HepG2 (cell line): ENCODE measurements around the gene TBL2. TPM values are rescaled to one million over a fixed set of nuclear protein-coding genes. Genes with fewer than 3 reads are reported as not detected.
A peak's percentile ranks its signal among the peaks of the same experiment; 100 is the strongest.

Experiments used
- ATAC-seq: fragments of 200-7000 bp; cut with Tn5 transposase; 3 replicates; pipeline ENCODE4 v1.9.1; 2020; ENCODE audit warnings: mild to moderate bottlenecking, moderate library complexity
- BruUV-seq: library from RNA; stranded (reverse); fragments of 400-500 nt; replicated peaks from 2 replicates; lab custom pipeline; 2021; lab: Mats Ljungman, UMichigan
- CTCF ChIA-PET: fragments of 300-600 bp; formaldehyde crosslinking; extraction: SDS; loops from one replicate; lab custom pipeline; 2021; ENCODE audit warnings: low total read pairs, inconsistent platforms, low intra/inter-chr PET ratio; lab: Yijun Ruan, JAX
- POLR2A ChIA-PET: fragments of 350-600 bp; sonication (Branson Sonifier 250); formaldehyde crosslinking; loops from one replicate; lab custom pipeline; 2020; ENCODE audit warnings: antibody characterized with exemption, inconsistent platforms; lab: Yijun Ruan, JAX
- DNase-seq: peaks from one replicate; pipeline ENCODE4 v3.0.0-alpha.2; 2015; ENCODE audit warnings: low spot score
- FAIRE-seq: peaks from 3 replicates; lab custom pipeline; 2011; peaks lifted over from hg19 to GRCh38; lab: Jason Lieb, UNC
- H2AFZ ChIP-seq: one replicate; pipeline ENCODE4 v1.6.1; 2011; ENCODE audit warnings: low read length, inconsistent platforms
- H3K27ac ChIP-seq: fragments of 300-600 bp; 3 replicates; pipeline ENCODE4 v1.8.0; 2011; ENCODE audit warnings: mixed run types, mild to moderate bottlenecking, mixed read lengths, low read length, inconsistent platforms; ENCODE audit not compliant: insufficient read depth; ENCODE audit errors: extremely low read length
- H3K27me3 ChIP-seq, 2 experiments: fragments of 200-600 bp in 1 of 2; 2 replicates in 1 of 2; 3 replicates in 1 of 2; pipeline versions ENCODE4 v1.6.0 to v1.8.0; 2011; ENCODE audit warnings: low read length in 2 of 2, mild to moderate bottlenecking in 2 of 2, moderate library complexity in 2 of 2, inconsistent platforms in 1 of 2; ENCODE audit not compliant: insufficient read depth in 2 of 2, control insufficient read depth in 1 of 2
- H3K36me3 ChIP-seq, 2 experiments: fragments of 200-600 bp in 1 of 2; replicated peaks in 1 of 2; 2 replicates in 1 of 2; 3 replicates in 1 of 2; pipeline versions ENCODE4 v1.5.1 to v1.8.0; 2011; ENCODE audit warnings: low read length in 2 of 2, inconsistent platforms in 1 of 2; ENCODE audit not compliant: insufficient read depth in 2 of 2, control insufficient read depth in 1 of 2
- H3K4me1 ChIP-seq: 2 replicates; pipeline ENCODE4 v1.5.1; 2012; ENCODE audit warnings: low read length, inconsistent platforms; ENCODE audit not compliant: insufficient read depth
- H3K4me2 ChIP-seq: 2 replicates; pipeline ENCODE4 v1.6.0; 2011; ENCODE audit warnings: low read depth, low read length, inconsistent platforms
- H3K4me3 ChIP-seq, 3 experiments: fragments of 200-600 bp in 1 of 3; sonication (generic), shearing (Covaris generic) in 1 of 3; replicated peaks in 1 of 3; 2 replicates each; pipeline ENCODE4 v1.5.1; 2011 to 2016; ENCODE audit warnings: low read length in 3 of 3, inconsistent platforms in 2 of 3, low read depth in 2 of 3, mild to moderate bottlenecking in 2 of 3, control low read depth in 1 of 3, mixed read lengths in 1 of 3; ENCODE audit not compliant: insufficient read depth in 1 of 3
- H3K79me2 ChIP-seq: one replicate; pipeline ENCODE4 v1.6.1; 2011; ENCODE audit warnings: low read length, inconsistent platforms; ENCODE audit not compliant: insufficient read depth
- H3K9ac ChIP-seq: 2 replicates; pipeline ENCODE4 v1.6.0; 2011; ENCODE audit warnings: mild to moderate bottlenecking, low read depth, low read length, inconsistent platforms; ENCODE audit not compliant: insufficient read depth
- H3K9me3 ChIP-seq: 2 replicates; pipeline ENCODE4 v1.5.1; 2012; ENCODE audit warnings: mild to moderate bottlenecking, low read length
- H4K20me1 ChIP-seq: 2 replicates; pipeline ENCODE4 v1.6.0; 2011; ENCODE audit warnings: inconsistent platforms, mild to moderate bottlenecking, low read length, moderate library complexity; ENCODE audit not compliant: insufficient read depth
- ELF3 ChIP-seq: IDR thresholded peaks from 2 replicates; pipeline ENCODE4 v1.6.1; 2016; ENCODE audit warnings: missing genetic modification reagents, missing compliant biosample characterization
- NCOR1 ChIP-seq: fragments of 200-600 bp; sonication (generic); IDR thresholded peaks from 2 replicates; pipeline ENCODE4 v1.7.0; 2017; ENCODE audit warnings: antibody characterized with exemption, low read length, borderline replicate concordance
- NFE2 ChIP-seq: sonication (generic); formaldehyde crosslinking; IDR thresholded peaks from 2 replicates; pipeline ENCODE4 v1.4.0; 2020; ENCODE audit warnings: missing genetic modification reagents
- RBFOX2 ChIP-seq: fragments of 200-400 bp; formaldehyde crosslinking; IDR thresholded peaks from 2 replicates; pipeline ENCODE4 v1.6.1; 2017; ENCODE audit warnings: low read depth, mild to moderate bottlenecking, low read length
- RFX5 ChIP-seq: IDR thresholded peaks from 2 replicates; pipeline ENCODE4 v1.6.1; 2011; ENCODE audit warnings: low read depth, low read length, improper control_type of control experiment
- TBP ChIP-seq: sonication (generic); formaldehyde crosslinking; IDR thresholded peaks from 2 replicates; pipeline ENCODE4 v1.5.0; 2020; ENCODE audit warnings: missing genetic modification reagents
- ZBTB8A ChIP-seq: sonication (generic); formaldehyde crosslinking; IDR thresholded peaks from 2 replicates; pipeline ENCODE4 v1.4.0; 2020; ENCODE audit warnings: mild to moderate bottlenecking, low read depth, missing genetic modification reagents, borderline replicate concordance
- WGBS: methylation state at CpG from one replicate; pipeline ENCODE4 v1.1.6; 2017; ENCODE audit warnings: low lambda C conversion rate; 5-methylcytosine and 5-hydroxymethylcytosine counted together
- in situ Hi-C: cut with HindIII; loops from 2 replicates; pipeline ENCODE4 v1.10.0; 2017; ENCODE audit warnings: low pct_unique_long_range_greater_than_20kb; ENCODE audit not compliant: extremely low pct_ligation_motif_present
- intact Hi-C: fragments of 100-400 bp; cut with micrococcal nuclease; formaldehyde crosslinking; loops from one replicate; pipeline ENCODE4 v1.10.0; 2022; ENCODE audit not compliant: unreplicated experiment
- polyA plus RNA-seq, 8 experiments: library from polyadenylated mRNA; depleted of rRNA in 3 of 8; stranded (reverse) in 7 of 8; unstranded in 1 of 8; fragments of >200 nt; fragmentation: Illumina TruSeq in 4 of 8; extraction: Trizol in 4 of 8; gene quantifications; 2 replicates each; pipeline versions ENCODE4 v1.2.1 to v1.2.3, GENCODE V29; 2011 to 2016; ENCODE audit warnings: low read depth in 4 of 8, missing spikeins in 1 of 8, mixed read lengths in 1 of 8; ENCODE audit not compliant: insufficient read depth in 1 of 8
- total RNA-seq, 5 experiments: library from RNA; depleted of rRNA; stranded (reverse); fragments of >200 nt; fragmentation: Illumina TruSeq; extraction: Trizol; gene quantifications; 2 replicates each; pipeline ENCODE4 v1.2.3, GENCODE V29; 2016; ENCODE audit warnings: low read depth in 1 of 5
- TF ChIP-seq, protein P1 (sequence below): sonication (generic); formaldehyde crosslinking; IDR thresholded peaks from 2 replicates; pipeline ENCODE4 v1.5.0; 2020; ENCODE audit warnings: mild to moderate bottlenecking, missing genetic modification reagents
- TF ChIP-seq, protein P2 (sequence below): sonication (generic); formaldehyde crosslinking; IDR thresholded peaks from 2 replicates; pipeline ENCODE4 v1.4.0; 2020; ENCODE audit warnings: mild to moderate bottlenecking, missing genetic modification reagents
- TF ChIP-seq, protein P3 (sequence below): sonication (generic); formaldehyde crosslinking; IDR thresholded peaks from 2 replicates; pipeline ENCODE4 v1.4.0; 2020; ENCODE audit warnings: missing genetic modification reagents

TBL2 gene
- total and polyA plus RNA-seq, 2 of the 13 experiments (the other 11 are each of a cell fraction or from before 2014, with no cell fraction given) = 43.4 to 47.2 TPM

DNA sequence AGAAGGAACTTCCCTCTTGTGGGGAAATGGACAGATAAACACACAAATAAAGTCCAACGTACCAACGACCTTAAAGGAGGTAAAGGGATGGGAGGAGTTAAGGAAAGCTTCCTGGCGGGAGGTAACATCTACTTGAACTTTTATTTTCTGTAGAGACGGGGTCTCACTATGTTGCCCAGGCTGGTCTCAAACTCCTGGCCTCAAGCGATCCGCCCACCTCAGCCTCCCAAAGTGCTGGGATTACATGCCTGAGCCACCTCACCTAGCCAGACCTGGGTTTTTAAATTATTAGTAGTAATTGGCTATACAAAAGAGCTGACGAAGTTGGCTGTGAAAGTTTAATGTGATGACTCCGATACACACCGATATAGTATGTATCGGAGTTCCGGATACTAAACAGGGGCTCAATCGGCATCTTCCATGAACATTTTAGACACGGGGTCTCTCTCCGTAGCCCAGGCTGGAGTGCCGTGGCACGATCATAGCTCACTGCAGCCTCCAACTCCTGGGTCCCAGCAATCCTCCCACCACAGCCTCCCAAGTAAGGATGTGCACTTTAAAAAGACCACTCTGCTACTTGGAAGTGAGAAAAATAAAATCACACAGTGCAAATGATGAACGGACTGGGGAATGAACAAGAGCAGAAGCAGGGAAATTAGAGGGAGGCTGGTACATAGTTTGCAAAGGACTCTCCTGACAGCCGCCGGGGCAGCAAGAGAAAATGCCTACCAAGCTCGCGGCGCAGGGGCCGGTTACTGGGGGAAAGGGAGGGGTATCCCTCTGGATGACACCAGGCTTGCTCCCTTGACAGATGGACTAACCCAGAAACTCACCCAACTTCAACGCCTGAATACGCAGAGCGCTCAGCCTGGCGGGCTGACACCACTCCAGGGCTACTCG lies 21.9 kb downstream of the TBL2 start (continued):
- TF ChIP-seq ZBTB8A (CRISPR knock-in tag) = no peak
- TF ChIP-seq, protein P1, sequence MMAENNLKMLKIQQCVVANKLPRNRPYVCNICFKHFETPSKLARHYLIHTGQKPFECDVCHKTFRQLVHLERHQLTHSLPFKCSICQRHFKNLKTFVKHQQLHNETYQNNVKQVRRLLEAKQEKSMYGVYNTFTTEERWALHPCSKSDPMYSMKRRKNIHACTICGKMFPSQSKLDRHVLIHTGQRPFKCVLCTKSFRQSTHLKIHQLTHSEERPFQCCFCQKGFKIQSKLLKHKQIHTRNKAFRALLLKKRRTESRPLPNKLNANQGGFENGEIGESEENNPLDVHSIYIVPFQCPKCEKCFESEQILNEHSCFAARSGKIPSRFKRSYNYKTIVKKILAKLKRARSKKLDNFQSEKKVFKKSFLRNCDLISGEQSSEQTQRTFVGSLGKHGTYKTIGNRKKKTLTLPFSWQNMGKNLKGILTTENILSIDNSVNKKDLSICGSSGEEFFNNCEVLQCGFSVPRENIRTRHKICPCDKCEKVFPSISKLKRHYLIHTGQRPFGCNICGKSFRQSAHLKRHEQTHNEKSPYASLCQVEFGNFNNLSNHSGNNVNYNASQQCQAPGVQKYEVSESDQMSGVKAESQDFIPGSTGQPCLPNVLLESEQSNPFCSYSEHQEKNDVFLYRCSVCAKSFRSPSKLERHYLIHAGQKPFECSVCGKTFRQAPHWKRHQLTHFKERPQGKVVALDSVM (CRISPR knock-in tag) = peak; percentile 97

DNA sequence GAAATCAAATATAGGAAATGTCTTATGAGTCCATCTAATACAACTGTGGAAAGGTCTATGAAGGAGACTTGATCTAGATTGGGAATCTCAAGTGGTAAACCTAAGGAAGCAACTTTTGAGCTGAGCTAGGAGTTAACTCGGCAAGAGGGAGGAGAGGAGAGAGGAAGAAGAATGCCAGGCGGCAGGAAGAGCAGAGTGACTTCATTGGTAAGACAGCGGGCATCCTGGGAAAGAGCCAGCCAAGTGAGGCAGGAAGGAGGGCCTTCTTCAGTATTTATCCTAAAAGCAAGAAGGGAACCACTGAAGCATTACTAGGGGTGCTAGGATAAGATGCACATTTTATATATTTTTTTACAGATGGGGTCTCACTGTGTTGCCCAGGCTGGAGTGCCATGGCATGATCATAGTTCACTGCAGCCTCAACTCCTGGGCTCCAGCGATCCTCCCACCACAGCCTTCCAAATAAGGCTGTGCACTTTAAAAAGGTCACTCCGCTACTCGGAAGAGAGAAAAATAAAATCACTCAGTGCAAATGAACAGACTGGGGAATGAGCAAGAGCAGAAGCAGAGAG lies 22.9 kb downstream of the TBL2 start:
- no peak for FAIRE-seq
- CTCF ChIA-PET = no interaction called here
- no peak overlapping the region for H3K27ac ChIP-seq
- TF ChIP-seq TBP (CRISPR knock-in tag) = no peak
- TF ChIP-seq, protein P2, sequence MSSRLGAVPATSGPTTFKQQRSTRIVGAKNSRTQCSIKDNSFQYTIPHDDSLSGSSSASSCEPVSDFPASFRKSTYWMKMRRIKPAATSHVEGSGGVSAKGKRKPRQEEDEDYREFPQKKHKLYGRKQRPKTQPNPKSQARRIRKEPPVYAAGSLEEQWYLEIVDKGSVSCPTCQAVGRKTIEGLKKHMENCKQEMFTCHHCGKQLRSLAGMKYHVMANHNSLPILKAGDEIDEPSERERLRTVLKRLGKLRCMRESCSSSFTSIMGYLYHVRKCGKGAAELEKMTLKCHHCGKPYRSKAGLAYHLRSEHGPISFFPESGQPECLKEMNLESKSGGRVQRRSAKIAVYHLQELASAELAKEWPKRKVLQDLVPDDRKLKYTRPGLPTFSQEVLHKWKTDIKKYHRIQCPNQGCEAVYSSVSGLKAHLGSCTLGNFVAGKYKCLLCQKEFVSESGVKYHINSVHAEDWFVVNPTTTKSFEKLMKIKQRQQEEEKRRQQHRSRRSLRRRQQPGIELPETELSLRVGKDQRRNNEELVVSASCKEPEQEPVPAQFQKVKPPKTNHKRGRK (CRISPR knock-in tag) = no peak
- no peak for TF ChIP-seq ELF3 (CRISPR knock-in tag)
- TF ChIP-seq NFE2 (CRISPR knock-in tag) = no peak
- TF ChIP-seq NCOR1 = no peak
- TF ChIP-seq RFX5 = no peak
- TF ChIP-seq RBFOX2 = no peak
- TF ChIP-seq, protein P3, sequence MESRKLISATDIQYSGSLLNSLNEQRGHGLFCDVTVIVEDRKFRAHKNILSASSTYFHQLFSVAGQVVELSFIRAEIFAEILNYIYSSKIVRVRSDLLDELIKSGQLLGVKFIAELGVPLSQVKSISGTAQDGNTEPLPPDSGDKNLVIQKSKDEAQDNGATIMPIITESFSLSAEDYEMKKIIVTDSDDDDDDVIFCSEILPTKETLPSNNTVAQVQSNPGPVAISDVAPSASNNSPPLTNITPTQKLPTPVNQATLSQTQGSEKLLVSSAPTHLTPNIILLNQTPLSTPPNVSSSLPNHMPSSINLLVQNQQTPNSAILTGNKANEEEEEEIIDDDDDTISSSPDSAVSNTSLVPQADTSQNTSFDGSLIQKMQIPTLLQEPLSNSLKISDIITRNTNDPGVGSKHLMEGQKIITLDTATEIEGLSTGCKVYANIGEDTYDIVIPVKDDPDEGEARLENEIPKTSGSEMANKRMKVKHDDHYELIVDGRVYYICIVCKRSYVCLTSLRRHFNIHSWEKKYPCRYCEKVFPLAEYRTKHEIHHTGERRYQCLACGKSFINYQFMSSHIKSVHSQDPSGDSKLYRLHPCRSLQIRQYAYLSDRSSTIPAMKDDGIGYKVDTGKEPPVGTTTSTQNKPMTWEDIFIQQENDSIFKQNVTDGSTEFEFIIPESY = 0 out of 2 replicates have a peak, but pooled peaks have one; percentile 16

More for the DNA sequence above, 22.9 kb downstream of the TBL2 start:
- H3K79me2 ChIP-seq = peaks cover 27% of the 10 kb centered on the region
- H3K4me1 ChIP-seq = peaks cover 45% of the 10 kb centered on the region
- ATAC-seq = no peak
- H4K20me1 ChIP-seq = peaks cover 5% of the 10 kb centered on the region; the same call in 1 of the 2 replicates
- no peak for DNase-seq
- no peak overlapping the region for H2AFZ ChIP-seq
- H3K27me3 ChIP-seq = no peaks in the 10 kb centered on the region; a peak in 1 of 5 replicates
- H3K9me3 ChIP-seq = no peaks in the 10 kb centered on the region
- H3K36me3 ChIP-seq = peaks cover 0 to 15% of the 10 kb centered on the region in 2 experiments; a peak in 3 of 5 replicates
- peak overlapping the region; percentile 77 to 90 (median 86); a peak in 3 of 6 replicates for H3K4me3 ChIP-seq
- intact Hi-C loops = loop anchor here (5.0 kb wide), 1 partner anchor 33 kb away; the partner anchor contains the start of gene BAZ1B
- BruUV-seq = no TSS peak
- peak overlapping the region; percentile 94; the same call in 1 of the 2 replicates for H3K9ac ChIP-seq
- in situ Hi-C loops = no loop called here
- 85% methylated on average over 6 of the region's 6 CpGs for WGBS
- POLR2A ChIA-PET = no interaction called here
- peak overlapping the region; percentile 88 for H3K4me2 ChIP-seq
